Muscle of leg (tissue), 11 donors: ENCODE results near the gene EVL. TPM values are rescaled to one million over a fixed set of nuclear protein-coding genes. Genes with fewer than 3 reads are reported as not detected.

Experiments used
- DNase-seq: peaks from one replicate; pipeline ENCODE4 v3.0.0; 2013
- H3K27ac ChIP-seq: one replicate; pipeline ENCODE4 v1.5.1; 2013; ENCODE audit warnings: mild to moderate bottlenecking, low read length, control low read depth
- H3K27me3 ChIP-seq: one replicate; pipeline ENCODE4 v1.6.1; 2013; ENCODE audit warnings: low read length; ENCODE audit not compliant: control insufficient read depth, insufficient read depth
- H3K36me3 ChIP-seq: one replicate; pipeline ENCODE4 v1.6.1; 2013; ENCODE audit warnings: low read length; ENCODE audit not compliant: control insufficient read depth, insufficient read depth
- H3K4me1 ChIP-seq: one replicate; pipeline ENCODE4 v1.6.1; 2013; ENCODE audit warnings: low read length; ENCODE audit not compliant: control insufficient read depth, insufficient read depth
- H3K4me3 ChIP-seq: one replicate; pipeline ENCODE4 v1.5.1; 2013; ENCODE audit warnings: low read length, control low read depth
- H3K9me3 ChIP-seq: replicated peaks from 2 replicates; pipeline ENCODE4 v1.6.1; 2013; ENCODE audit warnings: low read depth, low read length; ENCODE audit not compliant: control insufficient read depth
- WGBS: methylation state at CpG from one replicate; pipeline ENCODE4 v1.1.5; 2013; ENCODE audit warnings: missing lambda C conversion rate; ENCODE audit not compliant: insufficient coverage; 5-methylcytosine and 5-hydroxymethylcytosine counted together
- polyA plus RNA-seq, 8 donors: library from polyadenylated mRNA; unstranded; fragments of 120-200 nt; gene quantifications; one replicate each; pipeline versions ENCODE4 v1.2.1 to v1.2.3, GENCODE V29; 2013; ENCODE audit warnings: inconsistent platforms in 1 of 8, low replicate concordance in 1 of 8; ENCODE audit not compliant: insufficient read length in 8 of 8, insufficient read depth in 1 of 8
- total RNA-seq: library from RNA; stranded (reverse); fragments of 120-200 nt; gene quantifications from one replicate; pipeline ENCODE4 v1.2.4, GENCODE V29; 2013

EVL gene
- total and polyA plus RNA-seq, 9 donors, result 32.8 to 85.2 (median 60.7) TPM

- DNase-seq, result no peak
- Histone ChIP-seq H3K4me1 (peaks cover 59% of the 10 kb centered on the region), H3K4me3 (no peak overlapping the region), H3K27ac (no peak overlapping the region), H3K27me3 (no peaks in the 10 kb centered on the region), H3K9me3 (no peaks in the 10 kb centered on the region), H3K36me3 (peaks cover 25% of the 10 kb centered on the region)
- 90% methylated on average over 11 of the region's 13 CpGs for WGBS
These were observed 61.2 kb downstream of the EVL start for GRCh38 chr14:100126401-100126800.

- 75% methylated on average over 10 of the region's 12 CpGs for WGBS
- Histone ChIP-seq H3K4me3 (no peak overlapping the region), H3K4me1 (peaks cover 60% of the 10 kb centered on the region), H3K36me3 (peaks cover 28% of the 10 kb centered on the region), H3K27me3 (no peaks in the 10 kb centered on the region), H3K27ac (no peak overlapping the region), H3K9me3 (no peaks in the 10 kb centered on the region)
- no peak for DNase-seq
These were observed 62.7 kb downstream of the EVL start for GRCh38 chr14:100127853-100128455.

DNA sequence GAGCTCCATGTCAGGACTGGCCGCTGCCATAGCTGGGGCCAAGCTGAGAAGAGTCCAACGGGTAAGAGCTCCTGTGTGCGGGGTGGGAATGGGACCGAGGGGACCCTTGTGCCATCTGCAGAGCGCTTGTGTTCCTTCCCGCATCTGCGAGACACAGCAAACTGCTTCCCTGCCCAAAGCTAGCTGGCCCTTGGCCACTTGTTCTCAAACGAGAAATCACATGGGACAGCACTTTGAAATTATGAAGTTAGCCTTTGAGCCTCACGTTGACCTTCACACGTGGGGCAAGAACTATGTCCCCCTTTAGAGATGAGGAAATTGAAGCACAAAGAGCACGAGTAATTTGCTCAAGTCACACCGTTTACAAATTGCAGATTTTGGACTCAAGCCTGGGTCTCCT is 63.5 kb downstream of the EVL start:
- peaks cover 56% of the 10 kb centered on the region for H3K4me1 ChIP-seq
- H3K4me3 ChIP-seq, result no peak overlapping the region
- DNase-seq, result peak; percentile 30
- H3K9me3 ChIP-seq, result no peaks in the 10 kb centered on the region
- WGBS, result 61% methylated on average over 12 of the region's 12 CpGs
- peak overlapping the region; percentile 25 for H3K27ac ChIP-seq
- no peaks in the 10 kb centered on the region for H3K27me3 ChIP-seq
- H3K36me3 ChIP-seq, result peaks cover 32% of the 10 kb centered on the region

- peak; percentile 78 for DNase-seq
- Histone ChIP-seq H3K4me3 (no peak overlapping the region), H3K9me3 (no peaks in the 10 kb centered on the region), H3K27ac (peak overlapping the region; percentile 25), H3K4me1 (peaks cover 56% of the 10 kb centered on the region), H3K36me3 (peaks cover 37% of the 10 kb centered on the region), H3K27me3 (no peaks in the 10 kb centered on the region)
- WGBS, result 28% methylated on average over 2 of the region's 7 CpGs
These were observed 64.0 kb downstream of the EVL start for GRCh38 chr14:100129161-100129589.

DNA sequence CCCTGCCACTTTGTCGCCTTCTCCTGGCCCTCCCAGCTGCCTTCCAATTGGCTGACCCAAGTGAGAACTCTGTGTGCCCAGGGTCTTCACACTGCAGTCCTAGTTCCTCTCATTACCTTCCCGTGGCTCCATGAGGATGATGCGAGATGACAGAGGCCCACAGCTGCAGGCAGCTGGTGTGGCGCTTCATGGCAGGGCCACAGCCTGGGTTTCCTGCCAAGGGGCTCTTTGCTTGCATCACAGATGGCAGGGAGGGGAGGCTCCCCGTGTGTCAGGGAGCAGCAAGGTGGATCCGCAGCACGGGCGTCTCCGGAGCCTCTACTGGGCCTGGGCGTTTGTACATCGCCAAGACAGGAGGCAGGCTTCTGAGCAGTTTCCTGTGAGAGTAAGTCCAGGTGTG is 65.3 kb downstream of the EVL start:
- peak; percentile 75 for DNase-seq
- H3K4me3 ChIP-seq, result no peak overlapping the region
- H3K36me3 ChIP-seq, result peaks cover 33% of the 10 kb centered on the region
- H3K27ac ChIP-seq, result peak overlapping the region; percentile 47
- no peaks in the 10 kb centered on the region for H3K27me3 ChIP-seq
- 81% methylated on average over 9 of the region's 11 CpGs for WGBS
- no peaks in the 10 kb centered on the region for H3K9me3 ChIP-seq
- peaks cover 56% of the 10 kb centered on the region for H3K4me1 ChIP-seq

DNA sequence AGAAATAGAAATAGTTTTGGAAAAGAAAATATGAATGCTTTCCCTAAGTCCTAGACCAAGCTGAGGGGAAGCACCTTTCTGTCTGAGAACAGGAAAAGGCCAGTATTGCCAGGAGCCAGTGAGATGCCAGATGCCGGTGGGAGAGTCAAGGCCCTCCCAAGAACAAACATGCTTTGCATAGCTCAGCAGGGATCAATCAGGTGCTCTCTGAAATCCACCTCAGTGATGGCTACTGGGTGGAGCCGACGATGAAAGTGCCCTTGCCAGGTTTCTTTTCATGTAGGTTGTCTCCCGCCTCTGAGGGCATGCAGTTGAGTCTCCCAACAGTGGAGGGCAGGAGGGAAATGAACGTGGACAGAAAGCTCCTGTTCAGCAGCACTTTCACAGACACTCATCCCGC is 66.0 kb downstream of the EVL start:
- H3K4me3 ChIP-seq, result no peak overlapping the region
- peaks cover 33% of the 10 kb centered on the region for H3K36me3 ChIP-seq
- WGBS, result 80% methylated on average over 3 of the region's 6 CpGs

GRCh38 chr14:100132161-100132902 is 67.1 kb downstream of the EVL start:
- Histone ChIP-seq H3K36me3 (peaks cover 31% of the 10 kb centered on the region), H3K4me3 (no peak overlapping the region), H3K27ac (peak overlapping the region; percentile 31), H3K27me3 (no peaks in the 10 kb centered on the region), H3K9me3 (no peaks in the 10 kb centered on the region), H3K4me1 (peaks cover 67% of the 10 kb centered on the region)
- 65% methylated on average over 10 of the region's 25 CpGs for WGBS
- peak; percentile 41 for DNase-seq

More for the DNA sequence above, 66.0 kb downstream of the EVL start:
- DNase-seq, result no peak
- Histone ChIP-seq H3K27me3 (no peaks in the 10 kb centered on the region), H3K27ac (no peak overlapping the region), H3K9me3 (no peaks in the 10 kb centered on the region), H3K4me1 (peaks cover 61% of the 10 kb centered on the region)

GRCh38 chr14:100132903-100133510 is 67.8 kb downstream of the EVL start:
- WGBS, result 58% methylated on average over 9 of the region's 12 CpGs
- Histone ChIP-seq H3K9me3 (no peaks in the 10 kb centered on the region), H3K4me1 (peaks cover 67% of the 10 kb centered on the region), H3K4me3 (no peak overlapping the region), H3K27me3 (no peaks in the 10 kb centered on the region), H3K27ac (peak overlapping the region; percentile 4), H3K36me3 (peaks cover 35% of the 10 kb centered on the region)
- peak; percentile 54 for DNase-seq

GRCh38 chr14:100134586-100134985 is 69.4 kb downstream of the EVL start:
- Histone ChIP-seq H3K4me3 (no peak overlapping the region), H3K27ac (no peak overlapping the region), H3K9me3 (no peaks in the 10 kb centered on the region), H3K27me3 (no peaks in the 10 kb centered on the region), H3K4me1 (peaks cover 61% of the 10 kb centered on the region), H3K36me3 (peaks cover 33% of the 10 kb centered on the region)
- DNase-seq, result no peak
- 83% methylated on average over 3 of the region's 8 CpGs for WGBS

GRCh38 chr14:100135073-100135472 is 69.9 kb downstream of the EVL start:
- WGBS, result 88% methylated on average over 9 of the region's 9 CpGs
- H3K27ac ChIP-seq, result no peak overlapping the region

More at GRCh38 chr14:100135073-100135472, 69.9 kb downstream of the EVL start:
- Histone ChIP-seq H3K4me1 (peaks cover 56% of the 10 kb centered on the region), H3K36me3 (peaks cover 31% of the 10 kb centered on the region), H3K9me3 (no peaks in the 10 kb centered on the region), H3K4me3 (no peak overlapping the region), H3K27me3 (no peaks in the 10 kb centered on the region)
- no peak for DNase-seq
